BLaER1 treated with 17β-estradiol and CSF1 and Interleukin-3, amounts not matched to agents 10 nM and 100 nM (cell line): ENCODE results near the gene CHRNB1.
A peak's percentile ranks its signal among the peaks of the same experiment; 100 is the strongest.
"Not testable (repeated sequence)": the region's sequence is repeated elsewhere in the genome, so short reads cannot be mapped to it uniquely, and the experiment has no call there.

Experiments used
- H3K27ac ChIP-seq, 11 experiments: shearing (Covaris generic); formaldehyde crosslinking; 2 replicates each; pipeline ENCODE4 v1.8.1; 2022
- H3K27me3 ChIP-seq, 11 experiments: shearing (Covaris generic); formaldehyde crosslinking; 2 replicates each; pipeline ENCODE4 v1.8.1; 2022
- H3K36me3 ChIP-seq, 11 experiments: shearing (Covaris generic); formaldehyde crosslinking; 2 replicates each; pipeline ENCODE4 v1.8.1; 2022
- H3K4me1 ChIP-seq, 10 experiments: shearing (Covaris generic); formaldehyde crosslinking; 2 replicates each; pipeline ENCODE4 v1.8.1; 2022
- H3K4me2 ChIP-seq, 11 experiments: shearing (Covaris generic); formaldehyde crosslinking; 2 replicates each; pipeline ENCODE4 v1.8.1; 2022
- H3K4me3 ChIP-seq, 10 experiments: shearing (Covaris generic); formaldehyde crosslinking; 2 replicates each; pipeline ENCODE4 v1.8.1; 2022
- H3K9ac ChIP-seq, 11 experiments: shearing (Covaris generic); formaldehyde crosslinking; 2 replicates each; pipeline ENCODE4 v1.8.1; 2022
- H3K9me3 ChIP-seq, 11 experiments: shearing (Covaris generic); formaldehyde crosslinking; replicated peaks in 1 of 11; 2 replicates each; pipeline ENCODE4 v1.8.1; 2022
- H4K20me1 ChIP-seq, 11 experiments: shearing (Covaris generic); formaldehyde crosslinking; 2 replicates each; pipeline ENCODE4 v1.8.1; 2022
- Cebpa-rat ChIP-seq, 11 experiments: shearing (Covaris generic); IDR thresholded peaks; 2 replicates each; pipeline ENCODE4 v1.8.1; 2022

Gene CHRNB1

GRCh38 chr17:7479213-7480088 is 34.6 kb downstream of the CHRNB1 start, which contains the start of gene ZBTB4:
Gene ZBTB4 (minus strand): TSS chr17:7479631. CDS start chr17:7466801, 12,830 bp downstream.
- H3K9me3 ChIP-seq = no peaks in the 10 kb centered on the region
- H4K20me1 ChIP-seq = peaks cover 28 to 43% (median 38%) of the 10 kb centered on the region in 11 experiments; a peak in 19 of 22 replicates
- H3K27me3 ChIP-seq = no peaks in the 10 kb centered on the region
- TF ChIP-seq Cebpa-rat (IDR thresholded peaks at IDR 0.05) = no peak
- peaks cover 67 to 78% (median 71%) of the 10 kb centered on the region in 10 experiments for H3K4me1 ChIP-seq
- H3K27ac ChIP-seq = peak within 1 kb of the TSS; percentile 91 to 97 (median 93)
- H3K36me3 ChIP-seq = peaks cover 0 to 11% (median 1%) of the 10 kb centered on the region in 11 experiments; a peak in 6 of 22 replicates
- peak within 1 kb of the TSS; percentile 91 to 99 (median 95) for H3K9ac ChIP-seq
- peak within 1 kb of the TSS; percentile 84 to 97 (median 92) for H3K4me3 ChIP-seq
- peak within 1 kb of the TSS; percentile 88 to 98 (median 95) for H3K4me2 ChIP-seq

GRCh38 chr17:7480089-7480384 is 35.2 kb downstream of the CHRNB1 start:
- Histone ChIP-seq H3K27ac (peak overlapping the region; percentile 91 to 97 (median 93)), H3K9ac (peak overlapping the region; percentile 91 to 99 (median 95))

GRCh38 chr17:7481275-7481674 is 36.4 kb downstream of the CHRNB1 start, which contains the start of gene SLC35G6:
Gene SLC35G6 (plus strand): TSS chr17:7481446. CDS start chr17:7481517, 71 bp downstream.
- H3K9me3 ChIP-seq, H3K27me3 ChIP-seq, H3K36me3 ChIP-seq: not testable (repeated sequence)
- peaks cover 62 to 72% (median 71%) of the 10 kb centered on the region in 10 experiments for H3K4me1 ChIP-seq
- H3K9ac ChIP-seq = peak within 1 kb of the TSS; percentile 93 to 100 (median 98); a peak in 21 of 22 replicates
- H3K27ac ChIP-seq = peak within 1 kb of the TSS; percentile 97 to 100 (median 99); a peak in 21 of 22 replicates
- peak within 1 kb of the TSS; percentile 85 to 98 (median 95) for H3K4me2 ChIP-seq
- H4K20me1 ChIP-seq = peaks cover 37 to 42% (median 39%) of the 10 kb centered on the region in 11 experiments
- peak within 1 kb of the TSS; percentile 81 to 97 (median 92); a peak in 15 of 20 replicates for H3K4me3 ChIP-seq

More at GRCh38 chr17:7480089-7480384, 35.2 kb downstream of the CHRNB1 start:
- H3K9me3 ChIP-seq = no peaks in the 10 kb centered on the region
- H3K4me2 ChIP-seq = peak overlapping the region; percentile 82 to 98 (median 95)
- peaks cover 31 to 42% (median 37%) of the 10 kb centered on the region in 11 experiments for H4K20me1 ChIP-seq
- no peak for TF ChIP-seq Cebpa-rat (IDR thresholded peaks at IDR 0.05)
- no peaks in the 10 kb centered on the region for H3K27me3 ChIP-seq
- peaks cover 66 to 73% (median 69%) of the 10 kb centered on the region in 10 experiments for H3K4me1 ChIP-seq
- H3K4me3 ChIP-seq = peak overlapping the region; percentile 84 to 97 (median 92)
- peaks cover 0 to 11% (median 0%) of the 10 kb centered on the region in 11 experiments; a peak in 3 of 22 replicates for H3K36me3 ChIP-seq

- Histone ChIP-seq H3K4me1 (peaks cover 62 to 72% (median 71%) of the 10 kb centered on the region in 10 experiments), H3K4me3 (peak overlapping the region in 8 of 10 experiments; percentile 69 to 85 (median 79); a peak in 11 of 20 replicates), H3K4me2 (peak overlapping the region; percentile 85 to 98 (median 95)), H3K36me3 (peaks cover 0 to 16% (median 4%) of the 10 kb centered on the region in 11 experiments; a peak in 12 of 22 replicates), H4K20me1 (peaks cover 37 to 42% (median 39%) of the 10 kb centered on the region in 11 experiments), H3K27ac (peak overlapping the region; percentile 97 to 100 (median 99)), H3K9ac (peak overlapping the region; percentile 87 to 100 (median 98); a peak in 19 of 22 replicates)
- H3K27me3 ChIP-seq, H3K9me3 ChIP-seq: not testable (repeated sequence)
These were observed 37.2 kb downstream of the CHRNB1 start for GRCh38 chr17:7481842-7482741.

GRCh38 chr17:7482742-7483088 is 37.9 kb downstream of the CHRNB1 start:
- H3K4me1 ChIP-seq = peaks cover 62 to 72% (median 71%) of the 10 kb centered on the region in 10 experiments
- H3K9me3 ChIP-seq, H3K27me3 ChIP-seq: not testable (repeated sequence)
- H3K9ac ChIP-seq = peak overlapping the region; percentile 87 to 100 (median 98)
- peak overlapping the region; percentile 97 to 100 (median 99) for H3K27ac ChIP-seq
- H3K4me2 ChIP-seq = peak overlapping the region; percentile 85 to 98 (median 95)
- peak overlapping the region; percentile 65 to 85 (median 77) for H3K4me3 ChIP-seq
- H4K20me1 ChIP-seq = peaks cover 37 to 42% (median 39%) of the 10 kb centered on the region in 11 experiments
- H3K36me3 ChIP-seq = peaks cover 0 to 22% (median 11%) of the 10 kb centered on the region in 11 experiments; a peak in 14 of 22 replicates

- Histone ChIP-seq H3K4me1 (peaks cover 62 to 72% (median 69%) of the 10 kb centered on the region in 10 experiments), H3K36me3 (peaks cover 0 to 29% (median 14%) of the 10 kb centered on the region in 11 experiments; a peak in 14 of 22 replicates), H3K27me3 (no peaks in the 10 kb centered on the region), H3K4me2 (peak overlapping the region; percentile 85 to 98 (median 95)), H3K9ac (peak overlapping the region; percentile 87 to 100 (median 98)), H3K27ac (peak overlapping the region; percentile 97 to 100 (median 99)), H4K20me1 (peaks cover 37 to 42% (median 39%) of the 10 kb centered on the region in 11 experiments), H3K9me3 (no peaks in the 10 kb centered on the region), H3K4me3 (peak overlapping the region; percentile 65 to 85 (median 77))
- no peak for TF ChIP-seq Cebpa-rat (IDR thresholded peaks at IDR 0.05)
These were observed 38.6 kb downstream of the CHRNB1 start for GRCh38 chr17:7483255-7484066.

GRCh38 chr17:7484067-7484918 is 39.4 kb downstream of the CHRNB1 start, which contains the start of gene POLR2A:
Gene POLR2A (plus strand): TSS chr17:7484366.
- Histone ChIP-seq H3K36me3 (peaks cover 0 to 38% (median 21%) of the 10 kb centered on the region in 11 experiments; a peak in 15 of 22 replicates), H3K27ac (peak within 1 kb of the TSS; percentile 97 to 100 (median 99)), H3K4me3 (peak within 1 kb of the TSS; percentile 65 to 85 (median 77)), H4K20me1 (peaks cover 46 to 47% (median 46%) of the 10 kb centered on the region in 11 experiments), H3K4me2 (peak within 1 kb of the TSS; percentile 88 to 98 (median 95)), H3K9me3 (no peaks in the 10 kb centered on the region), H3K9ac (peak within 1 kb of the TSS; percentile 87 to 100 (median 98)), H3K4me1 (peaks cover 70 to 77% (median 73%) of the 10 kb centered on the region in 10 experiments), H3K27me3 (no peaks in the 10 kb centered on the region)
- TF ChIP-seq Cebpa-rat (IDR thresholded peaks at IDR 0.05) = no peak
